Stimulated activated CD8-positive, alpha-beta memory T cell treated with anti-CD3 and anti-CD28 coated beads, Interleukin-4, amount 100 ng/mL, for 24 hours (primary cell): ENCODE results near the gene AXIN1.
"Not testable (repeated sequence)": the region's sequence is repeated elsewhere in the genome, so short reads cannot be mapped to it uniquely, and the experiment has no call there.

ENCODE experiments used
- DNase-seq: peaks from one replicate; pipeline ENCODE4 v3.0.0-alpha.2; 2020; ENCODE audit warnings: low read depth

The AXIN1 gene

GRCh38 chr16:283033-283805 lies 69.3 kb downstream of the AXIN1 start, which contains the start of gene PDIA2:
PDIA2 (plus strand) TSS chr16:283164; CDS start chr16:283170, 6 bp downstream.
- no peak for DNase-seq

- no peak for DNase-seq
Observed at GRCh38 chr16:282491-282890, 70.0 kb downstream of the AXIN1 start.

- no peak for DNase-seq
Observed at GRCh38 chr16:281660-282255, 70.8 kb downstream of the AXIN1 start.

GRCh38 chr16:280991-281659 lies 71.4 kb downstream of the AXIN1 start:
- DNase-seq = no peak

GRCh38 chr16:280552-280951 lies 72.0 kb downstream of the AXIN1 start, which contains the start of gene ARHGDIG:
ARHGDIG (plus strand) TSS chr16:280591; CDS start chr16:280681, 90 bp downstream.
- DNase-seq = no peak

GRCh38 chr16:280005-280460 lies 72.5 kb downstream of the AXIN1 start:
- DNase-seq = no peak

GRCh38 chr16:279531-279930 lies 73.0 kb downstream of the AXIN1 start:
- DNase-seq = no peak

GRCh38 chr16:278863-279366 lies 73.6 kb downstream of the AXIN1 start:
- DNase-seq = no peak

GRCh38 chr16:276426-277077 lies 76.0 kb downstream of the AXIN1 start:
- no peak for DNase-seq

GRCh38 chr16:275786-276232 lies 76.7 kb downstream of the AXIN1 start, which contains the start of gene RGS11:
RGS11 (minus strand) TSS chr16:275944; CDS start chr16:275911, 33 bp downstream.
- no peak for DNase-seq

- DNase-seq = no peak
Observed at GRCh38 chr16:275041-275641, 77.4 kb downstream of the AXIN1 start.

- no peak for DNase-seq
Observed at GRCh38 chr16:273547-274421, 78.7 kb downstream of the AXIN1 start.

GRCh38 chr16:272633-273546 lies 79.6 kb downstream of the AXIN1 start:
- no peak for DNase-seq

GRCh38 chr16:270381-271255 lies 81.9 kb downstream of the AXIN1 start:
- no peak for DNase-seq

- no peak for DNase-seq
Observed at GRCh38 chr16:269061-269796, 83.3 kb downstream of the AXIN1 start.

- no peak for DNase-seq
Observed at GRCh38 chr16:268141-269053, 84.1 kb downstream of the AXIN1 start.

GRCh38 chr16:267562-267961 lies 85.0 kb downstream of the AXIN1 start:
- DNase-seq = not testable (repeated sequence)
